ENCODE data around the gene SMAD6.

- TF ChIP-seq CTCF (tag by site-specific recombination; IDR thresholded peaks at IDR 0.05) (no peak), KLF7 (tag by site-specific recombination; IDR thresholded peaks at IDR 0.05; ENCODE audit: borderline replicate concordance) (no peak), ZNF239 (tag by site-specific recombination; IDR thresholded peaks at IDR 0.05) (no peak), ZBTB11 (tag by site-specific recombination; conservative IDR thresholded peaks at IDR 0.05; ENCODE audit: low read depth) (no peak)
These were observed 20.9 kb downstream of the SMAD6 start for GRCh38 chr15:66722757-66723540.
